ENCODE results near the gene LRRFIP2.

DNA sequence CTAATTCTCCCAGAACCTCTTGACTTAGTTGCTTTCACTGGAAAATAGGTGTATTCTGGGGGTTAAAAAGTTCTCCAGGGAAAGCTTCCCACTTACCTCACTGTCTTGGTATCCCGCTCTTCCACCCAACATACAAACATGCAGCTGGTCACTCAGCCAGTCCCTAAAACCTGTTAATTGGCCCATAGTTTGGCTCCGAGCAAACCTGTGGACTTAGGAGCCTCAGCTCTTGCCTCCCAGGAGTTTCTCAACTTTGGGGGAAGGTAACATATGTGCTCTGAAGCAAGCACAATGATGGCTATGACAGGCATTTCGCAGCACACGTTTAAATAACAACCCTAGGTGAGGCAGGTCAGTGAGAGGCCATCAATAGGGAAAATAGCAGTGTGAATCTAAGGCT lies 25.8 kb upstream of the LRRFIP2 start:
- TF ChIP-seq, protein P1, sequence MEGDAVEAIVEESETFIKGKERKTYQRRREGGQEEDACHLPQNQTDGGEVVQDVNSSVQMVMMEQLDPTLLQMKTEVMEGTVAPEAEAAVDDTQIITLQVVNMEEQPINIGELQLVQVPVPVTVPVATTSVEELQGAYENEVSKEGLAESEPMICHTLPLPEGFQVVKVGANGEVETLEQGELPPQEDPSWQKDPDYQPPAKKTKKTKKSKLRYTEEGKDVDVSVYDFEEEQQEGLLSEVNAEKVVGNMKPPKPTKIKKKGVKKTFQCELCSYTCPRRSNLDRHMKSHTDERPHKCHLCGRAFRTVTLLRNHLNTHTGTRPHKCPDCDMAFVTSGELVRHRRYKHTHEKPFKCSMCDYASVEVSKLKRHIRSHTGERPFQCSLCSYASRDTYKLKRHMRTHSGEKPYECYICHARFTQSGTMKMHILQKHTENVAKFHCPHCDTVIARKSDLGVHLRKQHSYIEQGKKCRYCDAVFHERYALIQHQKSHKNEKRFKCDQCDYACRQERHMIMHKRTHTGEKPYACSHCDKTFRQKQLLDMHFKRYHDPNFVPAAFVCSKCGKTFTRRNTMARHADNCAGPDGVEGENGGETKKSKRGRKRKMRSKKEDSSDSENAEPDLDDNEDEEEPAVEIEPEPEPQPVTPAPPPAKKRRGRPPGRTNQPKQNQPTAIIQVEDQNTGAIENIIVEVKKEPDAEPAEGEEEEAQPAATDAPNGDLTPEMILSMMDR (conservative IDR thresholded peaks at IDR 0.05; ENCODE audit: low read depth, low read length) = no peak
- TF ChIP-seq EZH2 (IDR thresholded peaks at IDR 0.05; ENCODE audit: borderline replicate concordance, low read depth, low read length, poor library complexity, severe bottlenecking) = no peak
